GM23248 (cell line): ENCODE data around the gene FAHD2A. TPM values are rescaled to one million over a fixed set of nuclear protein-coding genes. Genes with fewer than 3 reads are reported as not detected.

Source experiments
- DNase-seq: peaks from one replicate; pipeline ENCODE4 v3.0.0-alpha.2; 2015
- H2AFZ ChIP-seq: fragments of 200-600 bp; sonication (generic); 2 replicates; pipeline ENCODE4 v1.6.1; 2016; ENCODE audit warnings: antibody characterized with exemption
- H3F3A ChIP-seq: fragments of 200-600 bp; sonication (generic); 2 replicates; pipeline ENCODE4 v1.6.1; 2016; ENCODE audit warnings: mild to moderate bottlenecking, antibody characterized with exemption, mixed run types; ENCODE audit not compliant: insufficient read depth
- H3K27ac ChIP-seq: fragments of 200-600 bp; sonication (generic); 2 replicates; pipeline ENCODE4 v1.5.1; 2016; ENCODE audit warnings: mild to moderate bottlenecking
- H3K27me3 ChIP-seq: fragments of 200-600 bp; sonication (generic); replicated peaks from 2 replicates; pipeline ENCODE4 v1.6.1; 2016; ENCODE audit warnings: mild to moderate bottlenecking; ENCODE audit not compliant: insufficient read depth
- H3K36me3 ChIP-seq: fragments of 200-600 bp; sonication (generic); 2 replicates; pipeline ENCODE4 v1.6.1; 2016; ENCODE audit warnings: low read depth, mild to moderate bottlenecking
- H3K4me1 ChIP-seq: fragments of 200-600 bp; sonication (generic); 2 replicates; pipeline ENCODE4 v1.6.1; 2016; ENCODE audit warnings: mild to moderate bottlenecking; ENCODE audit not compliant: insufficient read depth
- H3K4me2 ChIP-seq: fragments of 200-600 bp; sonication (generic); one replicate; pipeline ENCODE4 v1.6.1; 2016; ENCODE audit warnings: mild to moderate bottlenecking; ENCODE audit not compliant: unreplicated experiment
- H3K4me3 ChIP-seq: fragments of 200-600 bp; sonication (generic); 2 replicates; pipeline ENCODE4 v1.5.1; 2016; ENCODE audit warnings: mild to moderate bottlenecking
- H3K79me2 ChIP-seq: fragments of 200-600 bp; sonication (generic); 2 replicates; pipeline ENCODE4 v1.6.1; 2016; ENCODE audit warnings: mild to moderate bottlenecking; ENCODE audit not compliant: insufficient read depth
- H3K9ac ChIP-seq: fragments of 200-600 bp; sonication (generic); 2 replicates; pipeline ENCODE4 v1.6.1; 2016; ENCODE audit warnings: mild to moderate bottlenecking
- H3K9me2 ChIP-seq: fragments of 200-600 bp; sonication (generic); 2 replicates; pipeline ENCODE4 v1.6.1; 2016; ENCODE audit warnings: mixed run types, mild to moderate bottlenecking, moderate library complexity; ENCODE audit not compliant: insufficient read depth
- H3K9me3 ChIP-seq: fragments of 200-600 bp; sonication (generic); one replicate; pipeline ENCODE4 v1.6.1; 2017; ENCODE audit warnings: low read depth
- H4K20me1 ChIP-seq: fragments of 200-600 bp; sonication (generic); 2 replicates; pipeline ENCODE4 v1.6.0; 2016; ENCODE audit not compliant: insufficient read depth
- EZH2 ChIP-seq: fragments of 200-600 bp; sonication (generic); IDR thresholded peaks from 2 replicates; pipeline ENCODE4 v1.6.1; 2018; ENCODE audit warnings: antibody characterized with exemption, mild to moderate bottlenecking; ENCODE audit not compliant: insufficient read depth, poor library complexity, severe bottlenecking
- EZH2phosphoT487 ChIP-seq: fragments of 200-600 bp; sonication (generic); IDR thresholded peaks from 2 replicates; pipeline ENCODE4 v1.6.1; 2018; ENCODE audit warnings: antibody characterized with exemption, moderate library complexity, mild to moderate bottlenecking, low read depth; ENCODE audit not compliant: insufficient read depth
- WGBS, 2 experiments: methylation state at CpG; one replicate each; pipeline ENCODE4 v1.1.6; 2015 to 2017; ENCODE audit warnings: low lambda C conversion rate in 2 of 2, low coverage in 1 of 2; ENCODE audit errors: missing lambda C conversion rate in 2 of 2; 5-methylcytosine and 5-hydroxymethylcytosine counted together
- in situ Hi-C: fragments of 300-500 bp; cut with MboI; formaldehyde crosslinking; loops from 2 replicates; pipeline ENCODE4 v1.15.0; 2020
- polyA plus RNA-seq: library from polyadenylated mRNA; unstranded; fragments of >200 nt; fragmentation: Nextera tagmentation; extraction: Ambion mirVana; gene quantifications from 2 replicates; pipeline ENCODE4 v1.2.1, GENCODE V29; 2016
- total RNA-seq: library from RNA; depleted of rRNA; stranded (reverse); fragments of >200 nt; shearing (Covaris generic); gene quantifications from 2 replicates; pipeline ENCODE4 v1.2.3, GENCODE V29; 2014

The FAHD2A gene
- total and polyA plus RNA-seq, 2 experiments from 2014 or later: 23.8 to 24.5 TPM

DNA sequence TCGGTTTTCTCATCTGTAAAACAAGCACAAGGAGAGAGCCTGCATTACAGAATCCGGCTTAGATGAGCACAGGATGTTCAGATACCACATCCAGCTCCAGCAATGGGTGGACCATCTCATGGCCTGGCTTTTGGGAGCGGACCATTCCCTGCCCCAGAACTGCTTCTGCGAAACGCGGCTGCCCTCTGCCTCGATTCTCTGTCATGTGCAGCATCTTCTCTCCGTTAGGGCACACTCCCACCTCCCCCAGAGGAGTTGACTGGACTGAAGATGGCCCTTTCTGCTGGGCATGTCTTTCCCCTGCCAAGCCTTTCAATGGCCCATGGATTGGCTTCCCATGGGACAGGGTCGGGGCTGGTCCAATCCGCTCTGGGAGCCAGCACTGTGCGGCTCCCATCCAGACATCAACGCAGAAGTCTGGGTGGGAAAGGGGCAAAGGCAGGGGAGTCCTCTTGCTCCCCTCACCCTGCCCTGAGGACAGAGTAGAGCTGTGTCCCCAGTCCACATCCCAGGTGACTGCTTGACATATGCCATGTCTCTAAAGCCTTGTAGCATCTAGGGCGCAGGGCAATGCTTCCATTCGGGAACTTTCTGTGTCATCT is 14.3 kb upstream of the FAHD2A start:
- H3K4me2 ChIP-seq: no peak overlapping the region
- no peaks in the 10 kb centered on the region for H3F3A ChIP-seq
- H3K9ac ChIP-seq: no peak overlapping the region
- H3K36me3 ChIP-seq: no peaks in the 10 kb centered on the region
- no peak for DNase-seq
- H3K9me2 ChIP-seq: no peaks in the 10 kb centered on the region
- H3K79me2 ChIP-seq: no peaks in the 10 kb centered on the region
- no peaks in the 10 kb centered on the region for H3K9me3 ChIP-seq
- no peak overlapping the region for H2AFZ ChIP-seq
- no peaks in the 10 kb centered on the region for H3K4me1 ChIP-seq
- no peaks in the 10 kb centered on the region for H3K27me3 ChIP-seq
- 80 to 84% methylated on average over 13 to 14 of the region's 14 CpGs for WGBS, 2 experiments
- H3K4me3 ChIP-seq: no peak overlapping the region
- no peaks in the 10 kb centered on the region for H4K20me1 ChIP-seq
- in situ Hi-C loops: no loop called here
- TF ChIP-seq EZH2 (no peak), EZH2phosphoT487 (no peak)
- H3K27ac ChIP-seq: no peak overlapping the region

DNA sequence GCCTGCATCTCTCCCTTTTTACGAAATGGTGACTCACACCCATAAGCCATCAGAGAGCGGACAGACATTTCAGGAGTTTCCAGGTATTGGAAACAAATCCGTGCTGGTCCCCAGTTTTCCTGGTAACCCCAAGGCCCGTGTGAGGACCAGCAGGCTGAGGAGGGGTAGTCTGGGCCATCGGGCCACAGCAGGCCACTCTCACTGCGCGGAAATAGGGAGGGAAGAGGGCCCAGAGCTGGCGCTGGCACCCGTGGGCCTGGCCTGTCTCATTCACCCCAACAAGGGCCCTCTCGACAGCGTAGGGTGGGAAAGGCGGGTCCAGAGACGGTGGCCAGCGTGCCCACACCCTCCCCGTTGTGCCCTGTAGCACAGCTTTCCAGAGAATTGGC is 13.7 kb upstream of the FAHD2A start:
- peak overlapping the region; percentile 74 for H2AFZ ChIP-seq
- no peaks in the 10 kb centered on the region for H3K79me2 ChIP-seq
- 20 to 22% methylated on average over 15 of the region's 15 CpGs for WGBS, 2 experiments
- H4K20me1 ChIP-seq: no peaks in the 10 kb centered on the region
- H3K9ac ChIP-seq: no peak overlapping the region
- H3K9me2 ChIP-seq: no peaks in the 10 kb centered on the region
- TF ChIP-seq EZH2: no peak
- no peak for TF ChIP-seq EZH2phosphoT487
- H3K4me1 ChIP-seq: no peaks in the 10 kb centered on the region
- no peak overlapping the region for H3K4me2 ChIP-seq
- no peak for DNase-seq
- H3K9me3 ChIP-seq: no peaks in the 10 kb centered on the region
- H3K4me3 ChIP-seq: no peak overlapping the region
- in situ Hi-C loops: no loop called here
- no peaks in the 10 kb centered on the region for H3F3A ChIP-seq
- no peaks in the 10 kb centered on the region for H3K36me3 ChIP-seq
- H3K27ac ChIP-seq: no peak overlapping the region
- no peaks in the 10 kb centered on the region for H3K27me3 ChIP-seq

GRCh38 chr2:95389245-95390119 is 13.0 kb upstream of the FAHD2A start:
- no peak overlapping the region for H3K27ac ChIP-seq
- DNase-seq: peak; percentile 84
- H3K4me3 ChIP-seq: no peak overlapping the region
- no peaks in the 10 kb centered on the region for H3F3A ChIP-seq
- WGBS, 2 experiments: 46 to 50% methylated on average over 42 to 45 of the region's 46 CpGs
- H3K9me3 ChIP-seq: no peaks in the 10 kb centered on the region
- peak overlapping the region; percentile 74 for H2AFZ ChIP-seq
- no peak for TF ChIP-seq EZH2
- TF ChIP-seq EZH2phosphoT487: no peak
- no peaks in the 10 kb centered on the region for H4K20me1 ChIP-seq
- no peaks in the 10 kb centered on the region for H3K36me3 ChIP-seq
- no peak overlapping the region for H3K9ac ChIP-seq
- no peaks in the 10 kb centered on the region for H3K27me3 ChIP-seq
- no peaks in the 10 kb centered on the region for H3K79me2 ChIP-seq
- H3K9me2 ChIP-seq: no peaks in the 10 kb centered on the region
- in situ Hi-C loops: no loop called here
- no peaks in the 10 kb centered on the region for H3K4me1 ChIP-seq
- H3K4me2 ChIP-seq: no peak overlapping the region

- Histone ChIP-seq H3K9me3 (no peaks in the 10 kb centered on the region), H3K27ac (no peak overlapping the region), H3K4me1 (no peaks in the 10 kb centered on the region), H3K79me2 (no peaks in the 10 kb centered on the region), H3K4me2 (no peak overlapping the region), H3K36me3 (no peaks in the 10 kb centered on the region), H3K27me3 (no peaks in the 10 kb centered on the region), H3K9ac (no peak overlapping the region), H3K4me3 (no peak overlapping the region), H3F3A (no peaks in the 10 kb centered on the region), H3K9me2 (no peaks in the 10 kb centered on the region), H4K20me1 (no peaks in the 10 kb centered on the region), H2AFZ (no peak overlapping the region)
- WGBS, 2 experiments: 86 to 90% methylated on average over 4 of the region's 4 CpGs
- no peak for DNase-seq
- TF ChIP-seq EZH2: no peak
- in situ Hi-C loops: no loop called here
Observed at GRCh38 chr2:95390272-95390880, 12.1 kb upstream of the FAHD2A start.
